HG02588 (cell line): ENCODE data around the gene CNKSR3.

Experiments
- ATAC-seq: cut with Tn5 transposase; IDR thresholded peaks from one replicate; pipeline ENCODE4 v1.9.1; 2021; ENCODE audit warnings: mild to moderate bottlenecking, moderate library complexity; ENCODE audit not compliant: unreplicated experiment

Gene CNKSR3

GRCh38 chr6:154390034-154390433, 120.5 kb downstream of the CNKSR3 start:
- ATAC-seq: no peak

GRCh38 chr6:154388803-154389202, 121.7 kb downstream of the CNKSR3 start:
- ATAC-seq: no peak

DNA sequence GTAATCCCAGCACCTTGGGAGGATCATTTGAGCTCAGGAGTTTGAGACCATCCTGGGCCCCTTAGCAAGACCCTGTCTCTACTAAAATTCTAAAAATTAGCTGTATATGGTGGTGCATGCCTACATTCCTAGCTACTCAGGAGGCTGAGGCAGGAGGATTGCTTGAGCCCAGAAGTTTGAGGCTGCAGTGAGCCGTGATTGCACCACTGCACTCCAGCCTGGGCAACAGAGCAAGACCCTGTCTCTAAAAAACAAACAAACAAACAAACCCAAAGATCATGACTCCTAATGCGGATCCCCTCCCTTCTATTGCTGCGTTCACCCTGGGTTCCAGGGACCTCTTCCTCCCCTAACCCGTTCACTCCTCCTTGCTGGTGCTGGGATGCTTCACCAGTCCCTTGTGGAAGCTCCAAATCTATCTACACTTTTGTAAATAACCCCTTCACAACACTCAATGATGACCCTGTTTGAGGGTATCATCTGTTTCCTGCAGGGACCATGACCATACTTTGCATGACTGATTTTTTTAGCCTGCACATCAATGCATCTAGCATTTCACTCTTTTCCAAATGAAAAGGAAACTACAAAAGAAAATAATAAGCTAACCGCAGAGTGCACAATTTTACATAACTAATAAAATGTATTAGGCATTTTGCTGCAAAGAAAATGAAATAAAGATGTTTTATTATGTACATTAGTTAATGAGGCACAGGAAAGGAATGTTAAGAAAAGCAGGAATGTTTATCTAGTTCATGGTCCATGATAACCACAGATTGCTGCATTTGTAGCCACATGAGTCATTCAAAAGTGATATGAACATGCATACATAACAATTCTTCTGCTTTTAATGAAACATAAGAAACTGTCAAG, 123.4 kb downstream of the CNKSR3 start:
- no peak for ATAC-seq

DNA sequence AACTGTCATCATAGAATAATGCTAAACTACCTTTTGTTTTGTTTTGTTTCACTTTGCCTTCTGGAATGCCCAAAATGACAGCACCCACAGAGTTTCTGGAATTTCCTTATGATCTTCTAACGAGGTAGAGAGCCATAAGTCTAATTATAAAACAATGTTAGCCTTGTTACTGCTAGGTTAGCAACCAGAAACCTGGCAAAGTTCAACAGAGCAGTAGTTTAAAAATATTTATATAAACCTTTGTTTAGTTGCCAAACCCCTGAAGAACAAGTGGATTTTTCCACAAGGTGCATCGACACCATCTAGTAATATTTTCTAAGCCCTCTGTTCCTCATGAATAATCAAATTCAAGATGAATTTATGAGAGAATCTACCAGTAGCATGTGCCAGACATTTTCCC, 126.3 kb downstream of the CNKSR3 start:
- ATAC-seq: no peak

DNA sequence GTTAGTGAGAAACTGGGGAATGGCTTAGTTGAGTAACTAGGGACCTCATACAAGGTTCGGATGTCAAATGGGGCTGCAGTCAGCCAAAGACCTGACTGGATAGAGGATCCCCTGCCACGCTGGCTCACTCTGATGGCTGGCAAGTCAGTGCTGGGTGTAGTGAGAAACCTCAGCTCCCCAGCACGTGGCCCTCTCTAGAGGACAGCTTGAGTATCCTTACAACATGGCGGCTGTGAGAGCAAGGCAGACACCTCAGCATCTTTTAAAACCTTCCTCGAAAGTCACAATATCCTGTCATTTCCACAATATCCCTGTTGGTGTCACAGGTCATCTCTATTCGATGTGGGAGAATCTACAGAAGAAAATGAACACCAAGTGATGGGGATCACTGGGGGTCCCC, 127.2 kb downstream of the CNKSR3 start:
- ATAC-seq: no peak

- no peak for ATAC-seq
Measured at GRCh38 chr6:154382740-154383139, 127.7 kb downstream of the CNKSR3 start.

GRCh38 chr6:154381548-154381947, 128.9 kb downstream of the CNKSR3 start:
- no peak for ATAC-seq

DNA sequence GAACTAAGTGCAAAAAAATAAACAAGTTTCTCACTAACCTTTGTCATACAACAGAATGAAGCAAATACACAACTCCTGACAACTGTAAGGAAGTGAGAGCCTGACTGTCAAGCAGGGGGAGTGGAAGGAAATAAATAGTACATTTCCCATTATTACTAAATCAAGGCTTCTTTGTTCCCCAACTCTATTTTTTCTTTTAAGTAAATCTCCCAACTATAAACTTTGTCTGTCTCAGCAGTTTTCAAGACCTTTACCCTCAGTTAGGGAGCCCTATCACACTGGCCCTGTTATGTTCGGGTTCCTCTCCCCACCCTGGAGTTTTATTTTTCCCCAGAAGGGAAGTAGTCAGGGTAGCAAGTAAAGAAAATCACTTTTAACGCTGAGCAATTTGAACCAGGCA, 129.7 kb downstream of the CNKSR3 start:
- ATAC-seq: no peak

DNA sequence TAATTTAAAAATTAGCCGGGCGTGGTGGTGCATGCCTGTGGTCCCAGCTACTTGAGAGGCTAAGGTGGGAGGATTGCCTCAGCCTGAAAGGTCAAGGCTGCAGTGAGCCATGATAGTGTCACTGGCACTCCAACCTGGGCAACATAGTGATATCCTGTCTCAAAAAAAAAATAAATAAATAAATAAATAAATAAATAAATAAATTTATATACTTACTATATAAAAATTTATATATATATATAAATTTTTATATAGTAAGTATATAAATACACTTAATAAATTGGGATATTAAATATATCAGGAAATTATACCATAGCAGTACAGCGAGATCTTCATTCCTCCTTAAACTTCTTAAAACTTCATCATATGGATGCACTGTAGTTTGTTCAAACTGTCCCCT, 130.9 kb downstream of the CNKSR3 start:
- no peak for ATAC-seq

DNA sequence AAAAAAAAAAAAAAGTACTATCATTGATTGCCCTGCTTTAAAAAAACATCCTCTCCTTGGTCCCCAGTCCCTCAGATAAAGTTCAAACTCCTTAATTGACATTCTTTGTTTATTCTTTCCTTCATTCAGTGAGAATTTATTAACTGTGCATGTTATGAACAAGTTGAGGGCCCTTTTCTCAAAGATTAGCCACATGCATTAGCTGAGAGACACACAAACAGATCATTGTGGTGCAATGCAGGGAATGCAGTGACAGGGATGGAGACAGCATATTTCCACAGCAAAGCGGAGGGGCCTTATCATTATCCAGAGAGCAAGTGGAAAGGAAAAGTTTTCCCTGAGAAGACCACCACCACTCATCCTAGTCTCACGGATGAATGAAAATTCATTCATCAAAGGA, 132.0 kb downstream of the CNKSR3 start:
- ATAC-seq: no peak

GRCh38 chr6:154377726-154378125, 132.8 kb downstream of the CNKSR3 start:
- ATAC-seq: no peak

DNA sequence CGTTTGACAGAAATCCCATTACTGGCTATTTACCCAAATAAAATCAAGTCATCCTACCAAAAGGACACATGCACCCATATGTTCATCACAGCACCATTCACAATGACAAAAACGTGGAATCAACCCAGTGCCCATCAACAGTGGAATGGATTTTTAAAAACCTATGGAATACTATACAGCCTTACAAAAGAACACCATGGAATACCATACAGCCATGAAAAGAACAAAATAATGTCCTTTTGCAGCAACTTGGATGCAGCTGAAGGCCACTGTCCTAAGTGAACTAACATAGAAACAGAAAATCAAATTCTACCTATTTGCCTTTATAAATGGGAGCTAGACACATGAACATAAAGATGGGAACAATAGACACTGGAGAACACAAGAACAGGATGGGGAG, 136.5 kb downstream of the CNKSR3 start:
- ATAC-seq: no peak

DNA sequence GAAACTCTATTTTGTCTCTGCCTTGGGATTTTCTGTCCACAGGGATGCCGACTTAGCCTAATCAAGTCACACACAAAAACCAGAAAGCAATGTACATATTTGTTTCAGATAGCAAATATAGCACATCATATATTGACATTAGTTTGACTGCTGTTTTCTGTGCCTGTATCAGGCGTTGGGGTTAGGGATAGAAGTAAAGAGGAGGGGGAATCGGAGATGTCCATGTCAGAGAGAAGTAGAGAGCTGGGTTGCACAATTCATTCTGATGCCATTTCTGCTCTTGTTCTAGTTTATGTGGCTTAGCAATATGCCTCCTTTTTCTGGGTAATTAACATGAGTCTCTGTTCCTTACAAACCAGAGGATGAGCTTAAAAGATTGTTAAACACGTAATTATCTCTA, 139.2 kb downstream of the CNKSR3 start:
- no peak for ATAC-seq

- peak; percentile 49 for ATAC-seq
Measured at GRCh38 chr6:154370545-154370944, 139.9 kb downstream of the CNKSR3 start.

- ATAC-seq: no peak
Measured at GRCh38 chr6:154367839-154368695, 142.4 kb downstream of the CNKSR3 start.

DNA sequence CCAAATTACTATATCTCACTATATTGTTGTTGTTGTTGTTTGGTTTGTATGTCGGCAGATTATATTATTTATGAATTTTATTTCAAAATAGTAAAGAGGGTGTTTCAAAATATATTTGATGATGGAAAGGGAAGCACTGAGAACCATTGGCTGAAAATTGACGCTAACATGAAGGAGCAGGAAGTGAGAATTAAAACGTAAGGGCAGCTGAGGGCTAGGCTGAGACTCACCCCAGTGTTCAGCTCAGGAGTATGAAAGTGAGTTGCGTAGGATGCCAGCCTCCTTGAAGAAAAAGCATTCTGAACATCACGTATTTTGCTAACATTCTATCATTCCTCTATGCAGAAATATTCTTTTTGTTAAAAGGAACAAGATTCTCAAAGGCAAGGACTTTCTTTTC, 143.1 kb downstream of the CNKSR3 start:
- no peak for ATAC-seq

- no peak for ATAC-seq
Measured at GRCh38 chr6:154363821-154364220, 146.7 kb downstream of the CNKSR3 start.

- ATAC-seq: no peak
Measured at GRCh38 chr6:154361476-154361875, 149.0 kb downstream of the CNKSR3 start.

GRCh38 chr6:154360476-154360875, 150.0 kb downstream of the CNKSR3 start:
- no peak for ATAC-seq

DNA sequence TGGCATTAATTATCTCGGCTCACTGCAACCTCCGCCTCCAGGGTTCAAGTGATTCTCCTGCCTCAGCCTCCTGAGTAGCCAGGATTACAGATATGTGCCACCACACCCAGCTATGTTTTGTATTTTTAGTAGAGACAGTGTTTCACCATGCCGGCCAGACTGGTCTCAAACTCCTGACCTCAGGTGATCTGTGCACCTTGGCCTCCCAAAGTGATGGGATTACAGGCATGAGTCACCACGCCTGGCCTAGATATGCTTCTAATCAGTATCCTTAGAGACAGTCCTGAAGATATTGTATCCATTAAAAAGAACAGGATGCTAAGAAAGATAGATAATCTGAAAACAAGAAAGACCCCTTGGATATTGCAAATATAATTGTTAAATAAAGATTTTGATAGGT, 150.8 kb downstream of the CNKSR3 start:
- ATAC-seq: no peak

DNA sequence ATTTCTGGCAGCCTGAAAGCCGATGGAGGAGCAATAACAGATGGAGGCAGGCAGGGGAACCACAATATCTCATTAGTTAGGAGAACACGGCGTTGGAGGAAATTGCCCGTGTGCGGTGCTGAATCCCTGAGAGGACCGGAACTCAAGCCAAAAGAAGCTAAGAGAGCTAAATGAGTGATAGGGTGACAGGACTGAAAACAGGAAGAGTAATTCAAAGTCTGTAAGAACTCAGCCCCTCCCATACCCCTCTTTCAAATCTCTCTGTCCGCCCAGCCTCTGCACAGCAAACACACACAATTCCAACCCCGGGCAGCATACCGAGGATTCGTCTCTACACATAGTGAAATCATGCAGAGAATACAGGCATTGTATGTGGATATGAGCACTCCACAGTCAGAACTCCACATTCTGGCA, 151.3 kb downstream of the CNKSR3 start:
- ATAC-seq: no peak

DNA sequence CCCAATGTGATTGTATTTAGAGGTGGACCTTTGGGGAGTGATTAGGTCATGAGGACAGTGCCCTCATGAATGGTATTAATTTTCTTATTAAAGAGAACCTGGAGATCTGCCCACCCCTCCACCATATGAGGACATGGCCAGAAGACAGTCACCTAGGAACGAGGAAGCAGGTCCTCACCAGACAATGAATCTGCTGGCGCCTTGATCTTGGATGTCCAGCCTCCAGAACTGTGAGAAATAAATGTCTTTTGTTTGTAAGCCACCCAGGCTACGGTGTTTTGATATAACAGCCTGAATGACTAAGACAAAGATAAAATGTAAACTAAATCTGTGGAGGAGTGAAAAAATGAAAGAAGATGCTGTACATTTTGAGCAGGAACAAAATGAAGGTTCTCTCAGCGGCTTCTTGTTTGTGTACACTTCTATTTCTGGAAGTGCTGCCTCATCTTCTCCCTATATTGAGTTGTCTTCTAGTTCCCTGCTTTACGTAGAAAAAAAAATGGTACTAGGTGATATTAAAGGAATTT, 152.4 kb downstream of the CNKSR3 start:
- no peak for ATAC-seq
